Measurements from ENCODE around the gene OR5T1.

The OR5T1 gene

DNA sequence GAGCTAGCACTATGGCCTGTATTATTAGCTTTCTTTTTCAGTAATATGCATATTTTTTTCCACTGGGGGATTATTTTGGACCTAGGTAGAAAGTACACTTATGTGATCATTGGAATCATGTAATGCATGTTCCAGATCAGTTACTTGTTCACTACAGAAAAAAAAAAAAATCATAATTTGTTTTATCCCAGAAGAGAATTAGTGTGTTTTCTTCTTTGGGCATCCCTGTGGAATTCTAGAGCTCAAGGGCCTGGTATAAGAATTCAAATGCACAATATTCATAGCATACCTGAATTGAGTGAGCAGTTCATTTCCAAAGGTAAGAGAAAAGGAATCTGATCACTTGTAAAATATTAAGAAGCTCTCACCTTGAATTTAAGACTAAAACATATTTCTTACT lies at the start of gene OR5T1:
Gene OR5T1 (plus strand): TSS at position 301 of the 400 bp plus-strand sequence. CDS start 1,485 bp downstream, outside the sequence.
- no peak for DNase-seq

DNA sequence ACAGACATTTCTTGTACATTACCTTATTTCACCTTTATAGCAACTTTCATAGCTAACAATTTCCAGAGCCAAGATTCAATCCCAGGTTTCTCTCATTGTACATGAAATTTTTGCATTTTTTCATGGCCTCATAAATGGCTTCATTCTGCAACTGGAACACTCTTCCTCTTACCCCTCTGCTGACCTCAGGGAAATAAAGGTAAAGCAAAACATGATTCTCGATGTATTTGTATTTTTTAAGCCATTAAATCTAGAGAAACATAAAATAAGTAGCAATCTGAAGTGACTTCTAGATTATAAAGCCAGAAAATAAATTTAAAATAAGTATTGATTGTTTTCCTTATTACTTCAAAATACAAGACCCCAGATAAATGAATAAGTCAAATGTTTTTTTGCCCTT lies 39.8 kb upstream of the OR5T1 start, which contains the start of gene OR5T2:
Gene OR5T2 (minus strand): TSS at position 101 of the 400 bp plus-strand sequence. CDS start 1,193 bp downstream, outside the sequence.
- no peak for DNase-seq

DNA sequence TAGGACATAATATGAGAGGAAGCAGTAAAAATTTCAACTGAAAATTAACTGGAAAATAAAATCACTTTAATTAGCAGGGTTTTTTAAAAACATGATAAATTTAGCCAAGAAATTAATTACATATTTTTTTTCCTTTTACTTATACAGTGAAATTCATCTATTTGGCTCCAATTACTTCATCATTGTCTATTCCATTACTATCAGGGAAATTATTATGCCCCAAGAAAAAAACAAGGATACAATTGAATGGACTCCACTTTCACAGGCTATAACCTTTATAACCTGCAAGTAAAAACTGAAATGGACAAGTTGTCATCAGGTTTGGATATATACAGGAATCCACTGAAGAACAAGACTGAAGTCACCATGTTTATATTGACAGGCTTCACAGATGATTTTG lies 22.0 kb upstream of the OR5T1 start, which contains the start of gene OR5T3:
Gene OR5T3 (plus strand): TSS at position 301 of the 400 bp plus-strand sequence. CDS start 0 bp downstream, at position 301.
- DNase-seq, result no peak

DNA sequence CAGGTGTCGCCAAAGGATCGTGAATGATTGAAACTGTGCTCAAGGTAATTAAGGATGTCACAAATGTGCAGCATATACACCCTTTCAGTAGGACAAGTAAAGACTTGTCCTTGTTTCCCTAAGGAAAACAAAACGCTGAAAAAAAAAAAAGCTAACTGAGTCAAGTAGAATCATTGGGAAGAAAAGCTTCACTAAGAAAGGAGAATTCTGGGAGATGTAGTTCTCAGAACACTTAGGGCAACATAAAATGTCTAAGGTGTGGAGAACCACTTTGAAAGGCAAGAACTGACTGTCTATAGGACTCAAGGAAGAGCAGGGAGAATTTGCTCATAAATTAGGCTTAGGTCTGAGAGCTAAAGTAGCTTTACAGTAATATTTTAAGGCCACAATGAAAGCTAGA lies 2.9 kb upstream of the OR5T1 start:
- no peak for DNase-seq

DNA sequence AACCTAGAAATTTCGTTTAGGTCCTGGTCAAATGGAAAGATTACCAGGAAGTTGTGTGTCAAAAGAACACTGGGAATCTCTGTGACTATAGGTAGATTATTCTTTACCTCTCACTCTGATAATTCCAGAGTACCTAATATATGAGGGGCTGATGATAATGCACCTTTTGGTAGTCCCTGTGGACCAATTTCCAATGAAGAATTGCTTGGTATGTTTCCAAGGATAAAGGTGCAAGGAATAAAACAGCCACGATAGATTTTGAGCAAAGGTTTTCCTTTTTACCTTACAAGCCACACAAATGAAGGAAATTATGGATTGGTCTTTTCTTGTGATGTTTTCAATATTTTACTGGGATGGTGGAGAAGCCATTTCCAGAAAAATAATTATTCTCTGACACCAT lies 18.2 kb downstream of the OR5T1 start, which contains the start of gene OR8H1:
Gene OR8H1 (minus strand): TSS at position 101 of the 400 bp plus-strand sequence. CDS start 1,192 bp downstream, outside the sequence.
- no peak for DNase-seq

DNA sequence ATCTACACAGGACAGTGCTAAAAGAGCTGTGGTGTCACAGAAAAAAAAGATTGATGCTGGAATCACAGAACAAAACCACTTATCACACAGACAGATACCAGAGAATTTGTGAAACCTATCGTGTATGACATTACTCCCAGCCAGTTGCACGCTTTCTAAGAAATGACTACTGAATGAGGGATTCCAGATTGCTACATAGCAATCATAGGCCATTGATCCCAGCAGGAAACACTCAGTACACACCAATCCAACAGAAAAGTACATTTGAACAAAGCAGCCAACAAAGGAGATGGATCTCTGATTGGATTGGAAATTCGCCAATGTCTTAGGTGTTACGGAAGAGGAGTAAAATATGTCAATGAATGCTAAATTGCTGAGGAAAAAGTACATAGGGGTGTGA lies 22.9 kb downstream of the OR5T1 start:
- no peak for DNase-seq

DNA sequence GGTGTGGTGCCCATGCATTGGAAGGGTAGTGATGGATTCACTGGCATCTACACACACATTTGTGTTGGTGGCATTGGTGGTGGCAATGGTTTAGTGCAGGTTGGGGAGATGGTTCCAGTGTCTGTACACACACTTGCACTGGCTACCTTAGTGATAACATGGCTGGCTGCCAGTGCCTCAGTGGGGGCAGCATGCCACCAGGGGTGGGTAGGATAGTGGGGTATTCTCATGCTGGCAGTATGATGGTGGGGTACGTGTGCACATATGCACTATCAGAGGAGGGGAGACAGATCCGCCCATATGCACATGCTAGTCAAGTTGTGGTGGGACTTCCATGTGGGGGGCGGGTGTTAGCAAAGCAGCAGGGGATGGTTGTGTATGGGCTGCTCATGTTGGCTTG lies 33.9 kb downstream of the OR5T1 start:
- DNase-seq, result no peak

DNA sequence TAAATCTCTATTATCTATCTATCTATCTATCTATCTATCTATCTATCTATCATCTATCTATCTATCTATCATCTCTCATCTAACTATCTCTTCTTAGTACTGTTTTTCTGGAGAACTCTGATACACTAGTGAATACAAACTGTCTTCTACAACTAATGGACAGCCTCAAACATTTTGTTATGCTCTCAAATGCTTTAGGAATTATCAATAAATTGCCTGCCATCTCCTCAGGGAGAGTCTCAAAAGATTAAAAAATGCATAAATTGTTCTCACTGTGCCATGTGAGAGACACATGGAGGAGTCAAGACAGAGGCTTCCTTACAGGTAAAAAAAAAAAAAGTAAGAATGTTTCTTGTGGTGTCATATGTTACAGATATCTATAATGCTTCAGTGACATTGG lies 40.9 kb downstream of the OR5T1 start, which contains the start of gene OR8K3:
Gene OR8K3 (plus strand): TSS at position 301 of the 400 bp plus-strand sequence. CDS start 3,163 bp downstream, outside the sequence.
- no peak for DNase-seq

All from stimulated activated CD4-positive, alpha-beta T cell treated with anti-CD3 and anti-CD28 coated beads, Interleukin-4, amount 100 ng/mL, for 4 hours (primary cell).